Psoas muscle (tissue), 8 donors: ENCODE data around the gene TSPAN7. TPM values are rescaled to one million over a fixed set of nuclear protein-coding genes. Genes with fewer than 3 reads are reported as not detected.
A peak's percentile ranks its signal among the peaks of the same experiment; 100 is the strongest.

ENCODE experiments used
- ATAC-seq, 4 donors: fragments of 200-7000 bp; cut with Tn5 transposase; one replicate each; pipeline ENCODE4 v1.9.1; 2020; ENCODE audit warnings: moderate library complexity in 3 of 4, mild to moderate bottlenecking in 2 of 4
- DNase-seq, 2 donors: peaks; one replicate each; pipeline ENCODE4 v3.0.0-alpha.2; 2020
- H3K27ac ChIP-seq: fragments of 200-600 bp; one replicate; pipeline ENCODE4 v1.8.0; 2022
- H3K27me3 ChIP-seq, 3 donors: fragments of 200-600 bp in 1 of 3; one replicate each; pipeline versions ENCODE4 v1.6.1 to v1.8.0; 2013 to 2022; ENCODE audit warnings: low read length in 2 of 3, mild to moderate bottlenecking in 2 of 3, moderate library complexity in 1 of 3; ENCODE audit not compliant: insufficient read depth in 3 of 3
- H3K36me3 ChIP-seq, 2 donors: fragments of 200-600 bp in 1 of 2; one replicate each; pipeline versions ENCODE4 v1.6.1 to v1.8.0; 2013 to 2022; ENCODE audit warnings: low read depth in 1 of 2, mild to moderate bottlenecking in 1 of 2, moderate library complexity in 1 of 2; ENCODE audit not compliant: insufficient read depth in 1 of 2
- H3K4me1 ChIP-seq: fragments of 200-600 bp; one replicate; pipeline ENCODE4 v1.8.0; 2022
- H3K4me3 ChIP-seq: fragments of 200-600 bp; one replicate; pipeline ENCODE4 v1.8.0; 2022; ENCODE audit warnings: mild to moderate bottlenecking
- H3K9me3 ChIP-seq: fragments of 200-600 bp; one replicate; pipeline ENCODE4 v1.8.0; 2022
- CTCF ChIP-seq: fragments of 200-600 bp; IDR thresholded peaks from one replicate; pipeline ENCODE4 v1.8.0; 2022; ENCODE audit warnings: antibody characterized with exemption
- WGBS, 3 donors: extraction: QIAGEN DNeasy Blood & Tissue Kit; methylation state at CpG; one replicate each; pipeline versions ENCODE4 v1.1.6 to v1.1.7; 2013; 5-methylcytosine and 5-hydroxymethylcytosine counted together
- intact Hi-C, 2 donors: fragments of 100-400 bp; cut with DNase I; formaldehyde crosslinking; loops; one replicate each; pipeline versions ENCODE4 v1.11.0 to v1.14.2; 2022
- polyA plus RNA-seq, 3 donors: library from polyadenylated mRNA; stranded (reverse); fragments of 200-250 nt; gene quantifications; one replicate each; pipeline ENCODE4 v1.2.3, GENCODE V29; 2013
- total RNA-seq, 4 donors: library from RNA; stranded (reverse); fragmentation: NEBNext Ultra II Directional in 2 of 4; extraction: Animal tissue kit (Norgen Biotek cat#: 25700) in 2 of 4; gene quantifications; one replicate each; pipeline versions ENCODE4 v1.2.1 to v1.2.4, GENCODE V29; 2021 to 2023
- donor health status: healthy with polysubstance abuse.
- donor health status: DM: no; HTN: no; CAD: no; lungs with moderate emphysema.
- donor health status: Bipolar disorder and iron deficiency.
- donor health status: healthy.
- donor health status: DM: yes; HTN: yes; CAD: no.
- donor health status: DM: no; HTN: no; CAD: no.
- donor health status: DM: no; HTN: no; CAD: no.
- donor health status: DM: yes; HTN: yes; CAD: no.

TSPAN7 gene
- total and polyA plus RNA-seq, 7 donors = 65.2 to 234 (median 136) TPM

GRCh38 chrX:38618180-38618579 is 56.8 kb downstream of the TSPAN7 start:
- H3K27ac ChIP-seq = no peak overlapping the region
- no peak overlapping the region for H3K4me3 ChIP-seq
- no peaks in the 10 kb centered on the region for H3K36me3 ChIP-seq
- H3K9me3 ChIP-seq = no peaks in the 10 kb centered on the region
- 60 to 67% (median 65%) methylated on average over 5 of the region's 5 CpGs for WGBS, 3 donors
- DNase-seq (no peak), ATAC-seq (no peak)
- H3K27me3 ChIP-seq = peaks cover 0 to 12% (median 0%) of the 10 kb centered on the region in 3 donors
- H3K4me1 ChIP-seq = peaks cover 33% of the 10 kb centered on the region
- no peak for TF ChIP-seq CTCF
- intact Hi-C loops = no loop called here

DNA sequence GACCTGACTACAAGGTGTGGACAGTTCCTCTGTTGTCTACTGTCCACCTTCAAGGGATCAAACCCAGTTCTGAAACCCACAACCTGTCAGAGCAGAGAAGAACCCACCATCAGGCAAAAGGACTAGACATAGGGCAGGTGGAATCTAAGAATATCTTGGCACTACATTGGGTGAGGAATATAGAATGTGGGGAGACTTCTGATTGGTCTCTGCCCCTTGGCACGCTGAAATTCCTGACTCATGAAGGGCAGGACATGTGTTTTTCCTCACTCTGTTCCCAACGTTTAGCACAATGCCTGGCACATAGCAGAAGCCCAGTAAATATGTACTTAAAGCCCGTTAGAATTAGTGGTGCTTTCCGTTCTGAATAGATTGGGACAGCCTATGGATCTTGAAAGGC is 59.3 kb downstream of the TSPAN7 start:
- 35 to 55% (median 42%) methylated on average over 4 of the region's 4 CpGs for WGBS, 3 donors
- peak; percentile 33 to 70 (median 52) for ATAC-seq
- no peak for DNase-seq
- Histone ChIP-seq H3K27ac (no peak overlapping the region), H3K4me1 (peaks cover 27% of the 10 kb centered on the region), H3K36me3 (no peaks in the 10 kb centered on the region), H3K27me3 (peaks cover 0 to 12% (median 0%) of the 10 kb centered on the region in 3 donors), H3K4me3 (no peak overlapping the region), H3K9me3 (no peaks in the 10 kb centered on the region)
- TF ChIP-seq CTCF = no peak
- intact Hi-C loops = no loop called here

- DNase-seq (no peak), ATAC-seq (no peak)
- Histone ChIP-seq H3K9me3 (no peaks in the 10 kb centered on the region), H3K27me3 (no peaks in the 10 kb centered on the region), H3K4me3 (no peak overlapping the region), H3K27ac (no peak overlapping the region), H3K4me1 (no peaks in the 10 kb centered on the region), H3K36me3 (no peaks in the 10 kb centered on the region)
- 73 to 93% (median 85%) methylated on average over 4 of the region's 4 CpGs for WGBS, 3 donors
- intact Hi-C loops = no loop called here
- no peak for TF ChIP-seq CTCF
These were observed 65.0 kb downstream of the TSPAN7 start for GRCh38 chrX:38626296-38626695.

DNA sequence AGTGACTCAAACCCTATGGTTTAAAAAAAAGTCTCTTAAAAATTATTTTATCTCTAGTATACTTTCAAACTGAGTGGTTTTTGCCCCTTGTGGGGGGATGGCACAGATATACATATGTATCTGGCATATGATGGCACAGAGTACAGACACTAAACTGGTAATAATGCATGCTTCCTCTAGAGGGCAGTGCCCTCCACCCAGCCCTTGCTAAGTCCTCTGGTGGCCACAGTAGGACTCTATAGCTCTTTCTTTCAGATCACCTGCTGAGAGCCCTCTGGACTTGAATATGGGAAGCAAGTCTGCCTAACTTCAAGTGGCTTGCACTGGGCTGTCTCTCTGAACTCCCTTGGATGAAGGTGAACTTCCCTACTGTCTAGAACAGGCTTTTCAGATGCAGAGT is 66.3 kb downstream of the TSPAN7 start:
- ATAC-seq (peak; percentile 52 to 76 (median 68)), DNase-seq (no peak)
- peak; percentile 38 for TF ChIP-seq CTCF
- Histone ChIP-seq H3K4me1 (peaks cover 11% of the 10 kb centered on the region), H3K27ac (no peak overlapping the region), H3K4me3 (no peak overlapping the region), H3K27me3 (no peaks in the 10 kb centered on the region), H3K36me3 (no peaks in the 10 kb centered on the region), H3K9me3 (no peaks in the 10 kb centered on the region)
- intact Hi-C loops = no loop called here

DNA sequence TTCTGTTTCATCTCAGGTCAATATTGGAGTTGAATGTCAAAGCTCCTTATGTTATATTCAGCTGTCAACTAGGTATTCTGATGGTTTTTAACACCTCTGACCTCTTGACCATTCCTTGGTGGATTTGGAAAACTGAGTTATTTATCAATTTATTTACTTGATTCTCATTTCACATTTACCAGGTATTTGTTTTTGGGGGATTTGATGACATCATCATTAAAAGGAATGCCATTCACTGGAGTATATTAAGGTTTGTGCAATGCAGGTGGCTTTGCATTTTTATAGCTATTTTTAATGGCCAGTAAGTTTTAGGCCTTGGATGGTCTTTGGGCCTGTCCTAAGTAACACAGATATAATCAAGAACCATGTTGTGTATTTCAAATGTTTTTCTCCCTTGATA is 67.2 kb downstream of the TSPAN7 start:
- TF ChIP-seq CTCF = no peak
- Histone ChIP-seq H3K36me3 (no peaks in the 10 kb centered on the region), H3K9me3 (no peaks in the 10 kb centered on the region), H3K4me1 (peaks cover 11% of the 10 kb centered on the region), H3K27ac (no peak overlapping the region), H3K27me3 (no peaks in the 10 kb centered on the region), H3K4me3 (no peak overlapping the region)
- no peak for ATAC-seq
- no peak for DNase-seq
- intact Hi-C loops = no loop called here
